A549 treated with AZD9567 at 1 μM for 4 hours (cell line): Measurements from ENCODE around the gene RGS3. TPM values are rescaled to one million over a fixed set of nuclear protein-coding genes. Genes with fewer than 3 reads are reported as not detected.

ENCODE experiments used
- total RNA-seq: library from RNA; stranded (reverse); fragments of 200-300 nt; extraction: Qiagen RNA extraction; gene quantifications from 5 replicates; pipeline ENCODE4 v1.2.3, GENCODE V29; 2022; ENCODE audit not compliant: insufficient read depth

RGS3 gene
- total RNA-seq: 11.2 to 20.5 TPM (median 17.7 TPM) in 5 replicates

GRCh38 chr9:113463418-113464285, at the start of gene RGS3:
Gene RGS3 (plus strand): TSS chr9:113463727. CDS start chr9:113463803, 76 bp downstream.

Other genes starting within 250 kb of the RGS3 start
- 17.0 to 19.0 TPM (median 17.7 TPM) in 5 replicates for gene FKBP15, start 242.4 kb upstream of the RGS3 start, total RNA-seq
- gene SLC31A1, start 242.2 kb upstream of the RGS3 start, total RNA-seq: 19.0 to 26.2 TPM (median 19.7 TPM) in 5 replicates
- 42.6 to 60.9 TPM (median 45.5 TPM) in 5 replicates for gene CDC26, start 188.2 kb upstream of the RGS3 start, total RNA-seq
- gene PRPF4, start 188.1 kb upstream of the RGS3 start, total RNA-seq: 53.9 to 59.4 TPM (median 56.7 TPM) in 5 replicates
- 0.17 to 0.21 TPM in 2 of 5 replicates, not detected in the others for gene RNF183, start 160.4 kb upstream of the RGS3 start, total RNA-seq
- gene WDR31, start 123.5 kb upstream of the RGS3 start, total RNA-seq: 1.3 to 1.8 TPM (median 1.5 TPM) in 5 replicates
- 0.05 to 0.08 TPM (median 0.06 TPM) in 4 of 5 replicates, not detected in the other for gene BSPRY, start 114.2 kb upstream of the RGS3 start, total RNA-seq
- gene HDHD3, start 86.7 kb upstream of the RGS3 start, total RNA-seq: 19.4 to 25.6 TPM (median 23.0 TPM) in 5 replicates
- gene ALAD, start 62.4 kb upstream of the RGS3 start, total RNA-seq: 15.7 to 19.1 TPM (median 18.1 TPM) in 5 replicates
- gene POLE3, start 53.1 kb upstream of the RGS3 start, total RNA-seq: 101 to 125 TPM (median 113 TPM) in 5 replicates
- gene C9orf43, start 53.0 kb upstream of the RGS3 start, total RNA-seq: 0.42 to 2.3 TPM (median 0.51 TPM) in 5 replicates